HG03066 (cell line): ENCODE results near the gene CIT.
A peak's percentile ranks its signal among the peaks of the same experiment; 100 is the strongest.

Source experiments
- ATAC-seq: cut with Tn5 transposase; IDR thresholded peaks from one replicate; pipeline ENCODE4 v1.9.1; 2021; ENCODE audit warnings: low read depth; ENCODE audit not compliant: unreplicated experiment

CIT gene

DNA sequence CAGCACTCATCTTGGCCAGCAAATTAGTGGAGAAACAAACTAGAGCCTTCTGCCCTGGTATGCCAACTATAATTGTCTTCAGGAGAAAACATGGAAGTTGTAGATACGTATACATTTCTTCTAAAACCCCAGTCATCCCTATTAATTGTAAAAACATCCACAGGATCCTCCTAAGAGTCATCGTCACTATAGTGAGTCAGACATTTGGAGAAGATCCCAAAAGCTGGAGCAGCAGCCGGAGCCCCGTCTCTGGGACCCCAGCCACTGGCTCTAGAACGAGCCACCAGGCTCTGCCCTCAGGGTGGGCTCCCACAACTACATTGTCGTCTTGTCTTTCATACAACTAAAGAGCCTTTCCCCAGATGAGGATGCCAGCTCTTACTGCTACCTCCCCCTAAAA lies 193.7 kb downstream of the CIT start:
- ATAC-seq = no peak

GRCh38 chr12:119682639-119683252 lies 194.4 kb downstream of the CIT start:
- peak; percentile 54 for ATAC-seq

- peak; percentile 55 for ATAC-seq
Measured at GRCh38 chr12:119681728-119682638, 195.1 kb downstream of the CIT start.

GRCh38 chr12:119681111-119681510 lies 196.0 kb downstream of the CIT start:
- ATAC-seq = no peak

DNA sequence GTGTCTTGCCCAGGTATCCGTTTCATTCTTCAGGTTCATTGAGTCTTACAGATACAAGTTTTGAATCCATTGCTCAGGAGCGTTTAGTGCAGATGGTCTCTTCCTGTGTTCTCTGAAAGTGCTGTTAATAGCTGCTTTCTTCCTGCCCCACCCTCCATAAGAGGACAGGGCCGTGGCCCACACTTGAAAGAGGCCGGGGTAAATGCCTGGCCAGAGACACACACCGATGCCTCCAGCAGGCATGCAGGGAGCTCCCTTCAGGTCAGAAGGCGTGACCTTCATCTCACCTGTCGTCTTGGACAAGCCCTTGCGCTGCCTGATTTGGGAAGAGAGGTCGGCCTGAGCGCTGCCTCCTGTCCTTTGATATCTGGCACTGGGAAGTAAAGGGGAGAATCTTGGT lies 197.6 kb downstream of the CIT start:
- ATAC-seq = no peak

GRCh38 chr12:119679081-119679480 lies 198.0 kb downstream of the CIT start:
- no peak for ATAC-seq

GRCh38 chr12:119678459-119678858 lies 198.7 kb downstream of the CIT start:
- no peak for ATAC-seq

DNA sequence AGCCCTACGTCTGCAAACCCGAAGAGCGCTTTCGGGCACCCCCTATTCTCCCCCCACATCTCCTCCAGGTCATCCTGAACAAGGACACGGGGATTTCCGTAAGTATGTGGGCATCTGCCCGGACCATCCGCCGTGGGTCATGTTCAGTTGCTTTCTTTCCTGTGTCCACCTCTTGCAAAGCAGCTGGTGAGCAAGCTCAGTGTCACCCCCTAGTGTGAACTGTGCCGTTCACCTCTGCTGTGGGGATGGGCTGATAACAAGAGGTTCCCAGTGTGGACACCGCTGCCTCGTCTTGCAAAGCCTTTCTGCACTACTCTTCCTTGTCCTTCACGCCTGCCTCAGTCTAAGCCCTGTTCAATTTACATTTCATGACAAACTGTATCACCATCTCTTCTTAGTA lies 200.5 kb downstream of the CIT start:
- no peak for ATAC-seq

GRCh38 chr12:119676022-119676421 lies 201.1 kb downstream of the CIT start:
- no peak for ATAC-seq

DNA sequence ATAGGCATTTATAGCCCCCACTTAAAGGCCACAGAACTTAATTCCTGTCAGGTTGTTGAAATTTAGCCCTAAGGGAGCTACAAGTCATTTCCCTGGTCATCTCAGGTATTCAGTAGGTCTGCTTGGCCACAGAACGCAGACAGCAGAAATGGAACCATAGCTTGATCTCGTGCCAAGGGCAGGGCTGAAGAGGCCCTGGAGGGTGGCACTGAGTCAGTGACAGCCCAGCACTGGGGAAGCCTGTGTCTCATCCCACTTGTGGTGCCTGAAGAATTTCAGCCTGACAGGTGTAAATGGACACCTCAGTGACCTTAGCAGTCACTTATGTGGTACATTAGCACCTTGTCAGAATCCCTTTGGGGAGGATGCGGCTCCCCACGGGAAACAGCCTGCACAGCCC lies 202.6 kb downstream of the CIT start:
- ATAC-seq = no peak

GRCh38 chr12:119673634-119674033 lies 203.5 kb downstream of the CIT start:
- no peak for ATAC-seq

- ATAC-seq = no peak
Measured at GRCh38 chr12:119672194-119672593, 204.9 kb downstream of the CIT start.

DNA sequence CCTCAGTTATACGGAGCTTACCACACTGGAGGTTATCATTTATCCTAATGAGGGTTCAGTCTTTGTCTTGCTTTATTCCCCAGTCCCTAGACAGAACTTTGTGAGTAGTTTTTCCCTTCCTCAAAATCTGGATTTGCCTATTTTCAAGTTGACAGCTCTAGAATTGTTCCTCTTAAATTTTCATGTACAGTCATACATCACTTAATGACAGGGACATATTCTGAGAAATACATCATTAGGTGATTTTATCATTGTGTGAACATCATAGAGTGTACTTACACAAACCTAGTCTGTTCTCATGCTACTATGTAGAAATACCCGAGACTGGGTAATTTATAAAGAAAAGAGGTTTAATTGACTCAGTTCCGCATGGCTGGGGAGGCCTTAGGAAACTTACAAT lies 206.1 kb downstream of the CIT start:
- no peak for ATAC-seq

DNA sequence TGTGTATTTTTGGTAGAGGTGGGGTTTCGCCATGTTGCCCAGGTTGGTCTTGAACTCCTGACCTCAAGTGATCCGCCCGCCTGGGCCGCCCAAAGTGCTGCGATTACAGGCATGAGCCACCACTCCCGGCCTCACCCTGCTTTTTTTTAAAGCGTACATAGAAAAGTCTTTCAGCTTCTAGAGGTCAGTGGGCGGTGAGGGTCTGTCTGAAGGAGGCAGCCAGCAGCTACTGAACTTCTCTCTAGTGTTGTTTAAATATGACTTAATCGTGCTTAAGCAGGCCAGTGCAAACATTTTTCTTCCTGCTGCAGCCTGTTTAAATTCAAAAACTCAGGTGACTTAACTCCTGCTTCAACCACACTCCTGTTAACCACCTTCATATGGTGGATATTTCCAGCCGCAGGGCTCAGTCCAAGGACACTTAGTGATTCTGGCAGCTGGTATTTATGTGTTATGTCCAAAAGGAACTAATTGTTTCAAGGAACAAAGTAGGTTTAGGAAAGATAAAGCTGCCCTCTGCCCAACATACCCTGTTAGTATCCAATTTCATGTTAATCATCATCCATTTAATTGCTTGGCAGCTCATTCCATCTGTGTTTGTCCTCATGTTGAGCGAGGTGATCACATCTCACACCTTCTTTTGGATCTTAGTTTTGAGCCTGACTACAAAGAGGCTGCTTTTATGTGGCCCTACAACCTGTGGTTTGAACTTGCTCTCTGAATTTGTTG lies 207.2 kb downstream of the CIT start:
- ATAC-seq = no peak

- ATAC-seq = no peak
Measured at GRCh38 chr12:119668324-119668841, 208.7 kb downstream of the CIT start.

- peak; percentile 91 for ATAC-seq
Measured at GRCh38 chr12:119667577-119668323, 209.4 kb downstream of the CIT start, which contains the start of gene PRKAB1. TSS of gene PRKAB1 (plus strand) at chr12:119668133. CDS start at chr12:119668245, 112 bp downstream.

DNA sequence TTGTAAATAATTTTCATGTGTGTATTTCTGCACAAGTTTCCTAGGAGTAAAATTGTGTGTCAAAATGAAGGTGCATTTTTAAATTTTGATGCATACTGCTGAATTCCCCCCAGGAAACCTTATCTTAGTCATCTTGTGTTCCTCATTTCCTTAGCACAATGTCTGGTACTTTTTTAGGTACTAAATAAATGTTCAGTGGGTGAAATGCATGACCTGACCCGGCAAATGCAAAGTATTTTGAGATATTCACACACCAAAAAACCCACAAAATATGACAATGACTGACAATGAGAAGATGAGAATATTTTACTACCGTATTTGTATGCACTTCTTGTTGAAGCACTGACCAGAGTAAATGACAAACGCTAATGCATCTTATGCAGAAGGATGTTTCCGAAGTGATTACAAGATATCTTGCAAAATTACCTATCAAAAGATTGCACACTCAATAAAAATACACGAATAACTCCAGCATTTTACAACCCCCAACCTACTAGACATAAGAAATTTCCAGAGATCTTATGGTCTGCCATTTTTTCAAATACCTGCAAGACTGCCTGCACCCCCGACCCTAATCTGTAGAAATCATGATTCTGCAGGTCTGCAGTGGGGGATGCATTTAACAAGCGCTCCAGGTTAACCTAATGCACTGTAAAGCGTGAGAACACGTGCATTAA lies 210.1 kb downstream of the CIT start:
- ATAC-seq = peak; percentile 4

DNA sequence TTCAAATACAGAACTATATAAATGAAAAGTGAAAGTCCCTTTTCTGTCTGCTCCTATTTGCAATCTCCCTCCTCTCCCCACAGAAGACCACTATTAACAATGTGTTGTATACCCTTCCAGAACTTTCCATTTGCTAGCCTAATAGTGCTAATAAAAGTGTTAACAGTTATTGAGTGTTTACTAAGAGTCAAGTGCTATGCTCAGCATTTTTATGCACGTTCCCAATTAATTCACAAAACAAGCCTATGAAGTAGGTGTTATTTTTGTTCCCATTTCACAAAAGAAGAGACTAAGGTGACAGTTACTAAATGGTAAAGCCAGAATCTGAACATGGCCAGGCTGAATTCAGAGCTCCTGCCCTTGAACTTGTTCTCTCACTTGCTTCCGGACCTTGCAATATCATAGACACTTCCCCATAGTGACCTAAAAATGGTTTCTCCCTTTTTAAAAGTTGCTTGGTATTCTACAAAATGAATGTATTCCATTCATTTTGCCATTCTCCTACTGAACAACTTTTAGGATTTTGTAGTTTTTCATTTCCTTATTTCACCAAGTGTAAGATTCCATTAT lies 210.8 kb downstream of the CIT start:
- ATAC-seq = no peak

DNA sequence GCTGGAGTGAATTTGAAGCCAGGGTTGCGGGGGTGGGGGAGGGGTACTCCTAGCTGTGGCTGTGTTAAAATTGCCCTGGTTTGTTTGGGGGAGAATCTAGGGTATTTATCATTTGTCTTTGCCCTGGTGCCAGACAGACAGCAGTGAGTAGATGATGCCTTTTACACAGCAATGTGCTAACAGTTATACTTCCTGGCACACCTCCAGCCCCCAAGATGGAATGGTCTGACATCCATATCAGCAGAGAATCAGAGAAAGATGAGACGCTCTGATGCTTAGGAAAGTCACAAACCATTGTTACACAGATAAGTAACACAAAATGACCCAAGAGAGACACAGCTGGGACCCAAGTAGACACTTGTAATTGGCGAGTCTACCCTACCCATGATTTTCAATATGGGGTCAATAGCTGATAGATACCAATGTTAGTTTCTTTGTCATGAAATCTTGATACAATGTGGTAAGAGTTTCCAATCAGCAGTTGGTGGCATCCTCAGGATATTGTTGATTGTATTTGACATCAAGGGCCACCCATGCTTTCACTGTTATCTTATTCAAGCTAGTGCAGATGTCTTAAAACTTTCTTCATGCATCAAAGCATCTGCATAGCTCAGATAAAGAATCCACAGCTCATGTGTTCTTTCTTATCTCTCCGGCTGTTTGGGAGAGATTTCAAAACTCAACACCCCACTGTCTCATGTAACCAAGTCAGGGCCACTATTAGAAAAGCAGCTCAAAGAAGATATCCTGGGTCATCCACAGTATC lies 211.8 kb downstream of the CIT start:
- no peak for ATAC-seq
